HG02678 (cell line): Measurements from ENCODE around the gene MAP1B.
"Not testable (repeated sequence)": the region's sequence is repeated elsewhere in the genome, so short reads cannot be mapped to it uniquely, and the experiment has no call there.

ENCODE experiments used
- ATAC-seq: cut with Tn5 transposase; IDR thresholded peaks from one replicate; pipeline ENCODE4 v1.9.1; 2021; ENCODE audit warnings: mild to moderate bottlenecking, moderate library complexity; ENCODE audit not compliant: unreplicated experiment

The MAP1B gene

GRCh38 chr5:72107131-72107900, at the start of gene MAP1B:
Gene MAP1B, plus strand, starts transcription at chr5:72107475. Its CDS starts 57 bp downstream, at chr5:72107532.
- peak; percentile 26 for ATAC-seq

GRCh38 chr5:72057816-72058215, 49.5 kb upstream of the MAP1B start:
- ATAC-seq, result no peak

- no peak for ATAC-seq
Observed at GRCh38 chr5:72063219-72063819, 44.0 kb upstream of the MAP1B start.

GRCh38 chr5:72064801-72065570, 42.3 kb upstream of the MAP1B start:
- no peak for ATAC-seq

GRCh38 chr5:72065751-72066255, 41.5 kb upstream of the MAP1B start:
- ATAC-seq, result no peak

- ATAC-seq, result no peak
Observed at GRCh38 chr5:72066705-72067107, 40.6 kb upstream of the MAP1B start.

- ATAC-seq, result no peak
Observed at GRCh38 chr5:72067682-72068470, 39.4 kb upstream of the MAP1B start.

GRCh38 chr5:72070529-72070928, 36.7 kb upstream of the MAP1B start:
- ATAC-seq, result no peak

GRCh38 chr5:72071906-72072305, 35.4 kb upstream of the MAP1B start:
- no peak for ATAC-seq

GRCh38 chr5:72074251-72074650, 33.0 kb upstream of the MAP1B start:
- ATAC-seq, result no peak

- no peak for ATAC-seq
Observed at GRCh38 chr5:72075461-72075860, 31.8 kb upstream of the MAP1B start.

GRCh38 chr5:72076621-72077300, 30.5 kb upstream of the MAP1B start:
- ATAC-seq, result no peak

GRCh38 chr5:72077390-72077789, 29.9 kb upstream of the MAP1B start:
- no peak for ATAC-seq

- ATAC-seq, result no peak
Observed at GRCh38 chr5:72079288-72079687, 28.0 kb upstream of the MAP1B start.

GRCh38 chr5:72082048-72082447, 25.2 kb upstream of the MAP1B start:
- ATAC-seq, result no peak

- no peak for ATAC-seq
Observed at GRCh38 chr5:72084876-72085275, 22.4 kb upstream of the MAP1B start.

- no peak for ATAC-seq
Observed at GRCh38 chr5:72085319-72085718, 22.0 kb upstream of the MAP1B start.

GRCh38 chr5:72089713-72090112, 17.6 kb upstream of the MAP1B start:
- ATAC-seq, result not testable (repeated sequence)

GRCh38 chr5:72092074-72092473, 15.2 kb upstream of the MAP1B start:
- no peak for ATAC-seq

GRCh38 chr5:72093217-72093616, 14.1 kb upstream of the MAP1B start:
- ATAC-seq, result no peak
